Ecto neural progenitor cell (in vitro differentiated cells): ENCODE measurements around the gene LIPE.

Source experiments
- DNase-seq: peaks from one replicate; pipeline ENCODE4 v3.0.0-alpha.2; 2018; ENCODE audit warnings: low spot score

Gene LIPE

GRCh38 chr19:42380155-42380554 lies 47.0 kb downstream of the LIPE start:
- DNase-seq, result no peak

GRCh38 chr19:42378225-42379215 lies 48.7 kb downstream of the LIPE start:
- DNase-seq, result no peak

- DNase-seq, result no peak
Measured at GRCh38 chr19:42376177-42376555, 51.0 kb downstream of the LIPE start.

GRCh38 chr19:42375415-42376176 lies 51.6 kb downstream of the LIPE start:
- DNase-seq, result no peak

GRCh38 chr19:42374826-42375376 lies 52.3 kb downstream of the LIPE start:
- DNase-seq, result no peak

- no peak for DNase-seq
Measured at GRCh38 chr19:42370626-42371175, 56.5 kb downstream of the LIPE start.

GRCh38 chr19:42370068-42370520 lies 57.1 kb downstream of the LIPE start:
- no peak for DNase-seq

GRCh38 chr19:42369433-42370067 lies 57.6 kb downstream of the LIPE start:
- DNase-seq, result no peak

GRCh38 chr19:42368765-42369164 lies 58.4 kb downstream of the LIPE start:
- no peak for DNase-seq

GRCh38 chr19:42368360-42368759 lies 58.8 kb downstream of the LIPE start:
- no peak for DNase-seq

GRCh38 chr19:42367929-42368328 lies 59.3 kb downstream of the LIPE start:
- DNase-seq, result no peak

- DNase-seq, result no peak
Measured at GRCh38 chr19:42366673-42367072, 60.5 kb downstream of the LIPE start.

- DNase-seq, result no peak
Measured at GRCh38 chr19:42363614-42364346, 63.4 kb downstream of the LIPE start.

- DNase-seq, result no peak
Measured at GRCh38 chr19:42362891-42363440, 64.2 kb downstream of the LIPE start.

- DNase-seq, result no peak
Measured at GRCh38 chr19:42362342-42362741, 64.8 kb downstream of the LIPE start.

- DNase-seq, result no peak
Measured at GRCh38 chr19:42361545-42361910, 65.7 kb downstream of the LIPE start.

- peak; percentile 71 for DNase-seq
Measured at GRCh38 chr19:42360787-42361544, 66.2 kb downstream of the LIPE start.

GRCh38 chr19:42357290-42357689 lies 69.9 kb downstream of the LIPE start:
- no peak for DNase-seq

GRCh38 chr19:42356686-42357085 lies 70.5 kb downstream of the LIPE start:
- no peak for DNase-seq

GRCh38 chr19:42355896-42356295 lies 71.3 kb downstream of the LIPE start:
- no peak for DNase-seq
